ENCODE measurements around the gene COL6A2.
"Not testable (repeated sequence)": the region's sequence is repeated elsewhere in the genome, so short reads cannot be mapped to it uniquely, and the experiment has no call there.

Gene COL6A2

DNA sequence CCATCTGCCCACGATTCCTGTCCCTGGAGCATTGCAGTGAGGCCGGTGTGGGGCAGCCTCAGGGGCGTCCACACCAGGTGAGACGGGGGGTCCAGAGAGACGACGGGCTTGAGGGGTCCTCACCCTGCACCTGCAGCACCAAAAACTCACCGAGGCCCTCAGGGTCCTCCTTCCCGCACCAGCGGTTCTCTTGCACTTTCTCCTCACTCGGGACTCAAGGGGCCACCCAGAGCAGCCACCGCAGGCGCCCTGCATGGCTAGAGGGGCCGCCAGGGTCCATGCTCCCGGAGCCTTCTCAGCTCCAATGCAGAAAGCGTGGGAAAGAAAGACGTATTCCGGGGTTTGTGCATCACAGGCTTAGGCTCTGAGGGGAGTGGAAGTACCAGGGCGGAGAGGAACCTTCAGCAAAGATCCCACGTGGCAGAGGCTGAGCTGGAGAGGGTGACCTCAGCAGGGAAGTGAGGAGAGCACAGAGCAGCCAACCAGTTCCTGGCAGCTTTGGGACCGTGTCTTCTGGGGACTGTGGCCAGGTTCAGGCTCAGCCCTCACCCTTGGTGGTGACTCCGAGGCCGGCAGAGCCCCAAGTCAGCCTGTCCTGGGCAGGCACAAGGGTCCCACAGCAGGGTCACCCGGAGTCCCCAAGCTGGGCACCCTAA is 19.5 kb upstream of the COL6A2 start:
- in situ Hi-C loops (cut with HindIII; ENCODE audit: low sequenced_read_pairs): no loop called here

DNA sequence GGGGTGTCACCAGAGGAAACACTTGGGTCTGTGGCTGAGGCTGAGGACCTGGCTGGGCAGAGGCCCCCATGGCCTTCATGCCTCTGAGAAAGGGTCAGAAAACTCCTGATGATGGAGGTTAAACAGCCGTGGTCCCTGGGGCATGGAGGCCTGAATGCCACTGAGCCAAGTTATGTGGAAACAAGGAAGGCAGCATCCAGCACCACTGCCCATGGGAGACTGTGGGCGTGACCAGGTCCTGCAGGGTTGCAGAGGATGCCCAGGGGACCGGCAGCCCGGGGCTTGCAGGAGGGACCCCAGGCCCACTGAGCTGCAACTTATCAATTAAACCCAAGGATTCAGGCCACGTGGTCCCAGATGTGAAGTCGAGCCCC is 18.9 kb upstream of the COL6A2 start:
- in situ Hi-C loops (cut with HindIII; ENCODE audit: low sequenced_read_pairs): no loop called here

DNA sequence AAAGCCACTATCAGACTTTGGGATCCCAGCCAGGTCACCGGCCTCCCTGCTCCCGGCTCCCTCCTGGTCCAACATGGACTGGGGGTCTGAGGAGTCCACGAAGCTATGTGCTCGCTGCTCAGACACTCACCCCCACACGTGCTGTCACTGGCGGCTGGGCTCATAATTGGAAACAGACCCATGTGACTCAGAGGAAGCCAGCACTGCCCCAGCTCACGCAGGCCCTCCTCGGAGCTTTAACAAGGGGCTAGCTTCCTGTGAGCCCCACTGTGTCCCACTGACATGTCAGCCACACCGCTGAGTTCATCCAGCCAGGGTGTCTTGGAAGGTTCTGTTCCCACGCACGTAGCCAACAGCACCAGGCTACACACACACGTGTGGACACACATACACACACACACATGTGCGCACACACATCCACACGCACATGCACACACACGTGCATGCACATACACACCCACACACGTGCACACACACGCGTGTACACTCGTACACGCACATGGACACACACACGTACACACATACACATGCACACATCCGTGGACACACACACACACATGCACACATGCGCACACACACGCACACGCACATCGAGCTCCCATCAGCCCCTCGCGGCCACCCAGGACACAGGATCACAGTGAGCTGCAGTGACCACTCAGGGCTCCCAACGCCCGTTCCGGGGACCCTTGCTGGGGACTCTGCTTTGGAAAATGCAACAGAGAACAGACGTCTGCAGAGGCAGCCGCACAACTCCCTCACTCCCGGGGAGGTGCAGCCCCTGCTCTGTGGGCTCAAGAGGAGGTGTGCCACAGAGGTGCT is 18.4 kb upstream of the COL6A2 start:
- in situ Hi-C loops (cut with HindIII; ENCODE audit: low sequenced_read_pairs): no loop called here

DNA sequence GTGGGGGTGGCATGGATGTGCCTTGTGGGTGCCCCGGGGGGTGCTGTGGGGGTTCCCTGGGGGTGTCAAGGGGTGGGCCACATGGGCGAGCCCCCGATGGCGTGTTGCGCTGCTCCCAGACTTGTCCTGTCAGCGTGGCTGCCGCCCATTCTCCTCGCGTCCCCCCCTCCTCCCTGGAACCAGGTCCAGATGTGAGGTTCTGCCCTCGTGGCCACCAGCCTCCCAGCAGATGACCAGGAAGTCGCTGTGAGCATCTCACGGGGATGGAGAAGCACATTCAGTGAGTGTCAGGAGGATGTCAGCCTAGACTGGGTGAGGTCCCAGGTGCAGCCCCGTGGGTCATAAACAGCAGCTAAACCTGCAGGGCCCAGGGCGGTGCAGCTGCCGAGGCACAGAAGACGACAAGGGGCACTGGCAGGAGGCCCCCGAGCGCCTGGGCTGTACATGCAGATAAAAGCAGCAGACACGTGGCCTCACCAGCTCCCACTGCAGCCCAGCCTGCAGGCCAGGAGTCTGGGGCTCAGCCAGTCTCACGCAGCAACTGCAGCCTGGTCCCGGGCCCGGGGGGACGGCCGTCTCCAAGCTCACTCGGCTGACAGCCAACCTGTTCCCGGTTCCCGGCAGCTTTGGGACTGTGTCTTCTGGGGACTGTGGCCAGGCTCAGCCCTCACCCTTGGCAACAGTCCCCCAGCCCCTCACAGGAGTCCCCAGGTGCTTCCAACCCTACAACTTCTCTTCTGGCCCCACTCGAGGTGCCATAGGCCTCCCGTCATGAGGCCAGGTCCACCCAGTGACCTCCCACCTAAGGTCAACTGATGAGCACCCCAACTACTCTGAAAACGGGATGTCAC is 17.5 kb upstream of the COL6A2 start:
- in situ Hi-C loops (cut with HindIII; ENCODE audit: low sequenced_read_pairs): no loop called here

DNA sequence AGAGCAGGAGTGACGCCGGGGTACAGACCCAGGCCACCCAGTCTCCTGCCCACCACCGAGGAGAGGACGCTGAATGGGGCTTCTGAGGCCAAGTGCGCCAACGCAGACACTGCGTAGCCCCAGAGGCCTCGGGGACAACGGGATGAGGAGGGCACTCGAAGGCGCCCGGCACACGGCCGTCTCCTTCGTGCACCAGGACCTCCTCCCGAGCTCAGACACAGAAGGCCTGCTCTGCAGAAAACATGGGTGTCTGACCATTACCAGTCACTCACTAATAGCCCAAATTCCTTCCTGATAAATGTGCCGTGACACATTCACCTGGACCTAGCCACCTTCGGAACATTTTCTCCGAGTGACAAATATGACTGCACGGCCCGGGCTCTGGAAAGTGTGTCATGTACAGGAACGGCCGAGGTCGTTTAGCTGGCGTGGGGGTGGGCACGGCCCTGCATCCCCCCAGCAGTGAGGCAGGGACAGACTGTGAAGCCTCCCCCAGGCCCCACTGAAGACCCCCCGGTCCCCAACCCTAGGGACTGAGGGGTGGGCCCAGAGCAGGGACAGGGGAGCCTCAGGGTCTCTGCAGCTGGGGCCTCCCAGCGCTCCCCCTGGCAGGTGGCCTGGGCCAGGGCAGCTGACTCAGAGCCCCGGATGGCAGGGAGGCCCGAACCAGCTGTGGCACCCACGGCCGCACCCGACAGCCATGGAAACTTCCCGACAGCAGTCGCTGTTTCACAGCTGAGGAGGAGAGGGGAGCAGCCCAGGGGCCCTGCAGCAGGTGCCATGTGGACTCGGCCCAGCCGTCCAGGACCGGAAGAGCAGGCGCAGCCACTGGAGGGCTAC is 16.7 kb upstream of the COL6A2 start:
- in situ Hi-C loops (cut with HindIII; ENCODE audit: low sequenced_read_pairs): no loop called here

DNA sequence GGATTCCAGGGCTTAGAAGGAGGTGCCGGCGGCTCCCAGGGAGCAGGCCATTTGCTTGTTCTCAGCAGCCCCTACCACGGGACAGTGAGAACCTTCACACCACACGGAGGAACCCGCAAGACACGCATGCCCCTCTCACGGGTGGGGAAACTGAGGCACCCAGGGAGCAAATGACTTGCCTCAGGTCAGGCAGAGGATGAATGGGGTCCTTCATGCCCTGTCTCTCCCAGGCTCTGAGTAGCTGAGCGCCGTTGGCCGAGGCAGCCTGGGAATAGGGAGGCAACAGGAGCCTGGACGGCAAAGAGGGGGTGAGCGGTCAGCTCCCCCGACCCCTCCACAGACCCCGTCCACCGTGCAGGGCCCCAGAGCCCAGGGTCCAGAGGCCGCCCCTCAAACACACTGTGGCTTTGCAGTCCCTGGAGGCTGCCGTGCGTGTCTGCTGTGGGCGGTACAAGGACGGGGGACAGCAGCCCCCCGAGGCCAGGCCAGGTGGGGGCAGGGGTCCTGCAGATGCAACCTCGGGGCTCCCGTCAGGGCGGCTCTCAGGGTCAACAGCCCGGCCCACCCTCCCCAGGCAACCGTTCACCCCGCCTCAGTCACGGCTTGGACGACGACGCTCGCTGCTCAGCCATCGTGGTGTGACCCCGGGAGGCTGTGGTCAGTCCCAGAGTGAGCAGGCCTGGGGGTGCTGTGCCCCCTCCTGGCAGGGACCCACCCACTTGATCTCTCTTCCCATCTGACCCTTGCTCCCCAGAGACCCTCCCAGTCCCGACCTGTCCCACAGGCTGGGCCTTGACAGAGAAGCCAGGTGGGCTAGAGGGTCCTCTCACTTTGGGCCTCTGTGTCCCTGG is 15.8 kb upstream of the COL6A2 start:
- in situ Hi-C loops (cut with HindIII; ENCODE audit: low sequenced_read_pairs): no loop called here

DNA sequence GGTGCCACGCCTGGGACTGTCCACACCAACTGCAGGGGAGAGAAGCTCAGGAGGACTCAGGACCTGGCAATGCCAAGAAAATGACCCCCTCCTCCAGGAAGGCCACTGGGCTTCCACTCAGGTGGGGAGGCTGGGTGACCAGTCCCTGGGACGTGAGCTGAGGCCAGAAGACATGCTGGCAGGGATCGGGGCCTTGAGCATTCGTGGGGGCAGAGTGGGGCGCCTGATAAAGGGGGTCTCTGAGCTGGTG is 15.3 kb upstream of the COL6A2 start:
- in situ Hi-C loops (cut with HindIII; ENCODE audit: low sequenced_read_pairs): no loop called here

DNA sequence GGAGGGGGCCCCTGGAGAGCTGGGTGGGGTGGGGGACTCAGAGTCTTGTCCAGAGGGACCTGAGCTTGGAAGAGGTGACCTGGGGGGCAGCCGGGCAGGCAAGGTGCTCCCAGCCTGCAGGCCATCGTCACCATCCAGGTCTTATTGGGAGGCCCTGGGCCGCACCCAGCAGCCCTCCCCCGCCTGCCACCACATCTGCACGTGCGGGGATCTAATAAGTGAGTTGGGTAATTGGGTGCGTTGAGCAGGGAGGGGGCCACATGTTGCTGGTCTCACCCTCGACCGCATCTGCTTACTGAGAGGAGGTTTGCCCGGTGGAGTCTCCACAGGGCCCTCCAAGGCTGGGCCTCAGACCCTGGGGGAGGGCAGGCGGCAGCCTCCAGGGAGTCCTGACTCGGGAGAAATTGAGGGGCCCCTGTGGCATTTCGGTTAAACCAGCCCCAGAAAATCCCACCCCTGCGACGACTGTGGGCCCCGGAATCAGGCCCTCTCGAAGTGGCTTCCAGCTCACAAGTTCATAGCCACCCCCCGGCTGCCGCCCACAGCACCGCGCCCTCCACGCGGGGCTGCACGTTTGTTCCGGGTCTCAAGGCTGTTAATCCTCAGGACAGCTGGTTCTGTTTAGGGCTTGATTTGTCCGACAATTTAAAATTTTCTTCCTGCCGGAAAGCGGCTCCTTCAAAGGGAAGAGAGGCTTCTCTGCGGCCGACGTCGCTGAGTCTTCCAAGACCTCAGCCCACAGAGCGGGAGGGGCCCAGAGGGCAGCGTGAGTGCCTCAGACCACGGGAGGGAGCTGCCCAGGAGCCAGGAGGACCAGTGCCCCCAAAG is 14.7 kb upstream of the COL6A2 start:
- in situ Hi-C loops (cut with HindIII; ENCODE audit: low sequenced_read_pairs): no loop called here

DNA sequence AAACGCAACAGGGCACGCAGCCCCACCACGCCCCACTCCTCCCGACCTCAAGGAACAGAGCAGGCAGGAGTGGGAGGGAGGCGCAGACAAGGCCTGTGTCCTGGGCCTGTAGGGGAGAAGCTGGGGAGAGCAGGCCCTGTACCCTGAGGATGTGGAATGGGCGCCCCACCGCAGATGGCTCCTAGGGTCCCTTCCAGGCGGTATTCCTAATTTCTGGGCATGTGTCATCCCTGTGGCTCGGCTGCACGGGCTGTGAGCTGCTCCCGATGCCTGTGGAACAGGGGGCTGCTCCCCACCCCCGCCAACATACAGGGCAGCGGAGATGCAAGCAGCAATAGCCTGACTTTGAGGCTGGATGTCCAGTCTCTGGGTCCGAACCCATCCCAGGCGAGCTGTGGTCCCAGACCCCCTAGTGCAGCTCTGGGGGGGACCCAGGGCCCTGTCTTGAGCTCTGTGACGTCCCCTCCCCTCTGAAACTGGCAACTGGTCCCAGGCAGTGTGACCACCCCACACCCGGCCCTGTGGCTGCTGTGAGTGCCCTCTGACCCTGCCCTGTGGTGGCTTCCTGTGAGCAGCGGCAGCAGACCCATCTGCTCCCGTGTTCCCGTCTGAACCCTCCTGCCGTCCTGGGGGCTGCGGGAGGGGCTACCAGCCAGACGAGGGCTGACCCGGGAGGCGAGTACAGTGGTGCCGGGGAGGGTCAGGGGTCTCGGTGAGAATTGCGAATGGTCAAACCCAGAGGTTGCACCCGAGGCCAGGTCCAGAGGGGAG is 13.9 kb upstream of the COL6A2 start:
- in situ Hi-C loops (cut with HindIII; ENCODE audit: low sequenced_read_pairs): no loop called here

DNA sequence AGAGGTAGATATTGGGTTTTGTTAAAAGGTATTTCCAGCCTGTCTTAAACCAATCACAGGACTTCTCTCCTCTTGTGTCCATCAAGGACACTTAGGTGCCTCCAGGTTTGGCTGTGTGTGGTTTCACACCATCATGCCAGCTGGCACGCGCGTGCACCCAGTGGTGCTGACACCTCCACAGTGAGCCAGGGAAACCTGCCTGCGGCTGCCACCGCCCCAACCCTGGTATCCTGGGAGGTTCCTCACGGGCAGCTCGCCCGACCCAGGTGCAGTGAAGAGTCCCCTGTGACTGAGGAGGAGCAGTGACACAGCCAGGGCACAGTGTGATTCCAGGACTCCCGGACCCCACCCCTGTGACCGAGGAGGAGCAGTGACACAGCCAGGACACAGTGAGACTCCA is 13.2 kb upstream of the COL6A2 start:
- in situ Hi-C loops (cut with HindIII; ENCODE audit: low sequenced_read_pairs): no loop called here

DNA sequence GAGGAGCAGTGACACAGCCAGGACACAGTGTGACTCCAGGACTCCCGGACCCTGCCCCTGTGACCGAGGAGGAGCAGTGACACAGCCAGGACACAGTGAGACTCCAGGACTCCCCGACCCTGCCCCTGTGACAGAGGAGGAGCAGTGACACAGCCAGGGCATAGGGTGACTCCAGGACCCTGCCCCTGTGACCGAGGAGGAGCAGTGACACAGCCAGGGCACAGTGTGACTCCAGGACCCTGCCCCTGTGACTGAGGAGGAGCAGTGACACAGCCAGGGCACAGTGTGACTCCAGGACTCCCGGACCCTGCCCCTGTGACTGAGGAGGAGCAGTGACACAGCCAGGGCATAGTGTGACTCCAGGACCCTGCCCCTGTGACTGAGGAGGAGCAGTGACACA is 12.7 kb upstream of the COL6A2 start:
- in situ Hi-C loops (cut with HindIII; ENCODE audit: low sequenced_read_pairs): not testable (repeated sequence)

DNA sequence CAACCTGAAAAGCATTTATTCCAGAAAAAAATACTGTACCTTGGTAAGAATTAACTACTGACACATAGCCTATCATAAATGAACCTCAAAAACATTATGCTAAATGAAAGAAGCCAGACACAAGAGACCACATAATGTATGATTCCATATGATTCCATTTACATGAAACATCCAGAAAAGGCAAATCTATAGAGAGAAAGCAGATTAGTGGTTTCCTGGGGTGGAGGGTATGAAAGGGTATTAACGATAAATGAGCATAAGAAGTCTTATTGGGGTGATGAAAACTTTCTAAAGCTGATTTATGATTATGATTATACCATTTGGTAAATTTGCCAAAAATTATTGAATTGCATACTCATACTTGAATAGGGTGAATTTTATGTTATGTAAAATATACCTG is 10.3 kb upstream of the COL6A2 start:
- in situ Hi-C loops (cut with HindIII; ENCODE audit: low sequenced_read_pairs): no loop called here

DNA sequence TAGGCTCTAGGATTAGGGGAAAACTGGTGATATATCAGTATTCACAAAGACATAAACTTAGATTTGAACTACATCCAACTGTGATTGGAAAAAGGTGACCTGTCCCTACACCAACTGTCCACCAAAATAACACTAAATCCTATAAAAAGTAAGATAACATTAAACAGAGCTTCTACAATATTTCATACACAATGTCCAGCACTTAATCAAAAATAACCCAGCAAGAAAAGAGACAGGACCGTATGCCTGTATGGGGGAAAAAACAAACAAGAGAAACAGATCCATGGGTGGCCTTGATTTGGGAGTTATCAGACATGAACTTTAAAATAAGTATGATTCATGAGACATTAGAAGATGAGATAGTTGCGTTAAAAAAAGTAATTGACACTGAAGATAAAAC is 9.7 kb upstream of the COL6A2 start:
- in situ Hi-C loops (cut with HindIII; ENCODE audit: low sequenced_read_pairs): no loop called here

DNA sequence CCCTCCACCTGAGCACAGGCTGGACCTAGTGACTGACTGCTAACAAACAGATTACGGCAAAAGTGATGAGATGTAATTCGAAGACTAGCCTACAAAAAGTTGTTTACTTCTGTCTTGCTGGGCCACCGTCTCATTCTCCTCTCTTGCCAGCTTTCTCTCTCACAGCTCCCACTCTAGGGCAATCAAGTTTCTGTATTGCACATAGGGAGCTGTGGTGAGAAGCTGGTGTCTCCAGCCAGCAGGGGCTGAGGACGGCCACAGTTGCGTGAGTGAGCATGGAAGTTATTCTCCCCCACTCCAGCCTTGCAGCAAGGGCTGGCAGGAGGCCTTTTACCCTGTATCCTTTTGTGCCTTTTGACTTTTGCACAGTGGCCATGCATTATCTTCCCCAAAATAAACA is 8.6 kb upstream of the COL6A2 start:
- in situ Hi-C loops (cut with HindIII; ENCODE audit: low sequenced_read_pairs): no loop called here

DNA sequence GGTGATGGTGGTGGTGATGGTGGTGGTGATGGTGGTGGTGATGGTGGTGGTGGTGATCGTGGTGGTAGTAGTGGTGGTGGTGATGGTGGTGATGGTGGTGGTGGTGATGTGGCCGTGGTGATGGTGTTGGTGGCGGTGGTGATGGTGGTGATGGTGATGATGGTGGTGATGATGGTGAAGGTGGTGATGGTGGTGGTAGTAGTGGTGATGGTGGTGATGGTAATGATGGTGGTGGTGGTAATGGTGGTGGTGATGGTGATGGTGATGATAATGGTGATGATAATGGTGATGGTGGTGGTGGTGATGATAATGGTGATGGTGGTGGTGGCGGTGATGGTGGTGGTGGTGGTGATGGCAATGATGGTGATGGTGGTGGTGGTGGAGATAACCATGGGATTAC is 6.8 kb upstream of the COL6A2 start:
- in situ Hi-C loops (cut with HindIII; ENCODE audit: low sequenced_read_pairs): no loop called here

DNA sequence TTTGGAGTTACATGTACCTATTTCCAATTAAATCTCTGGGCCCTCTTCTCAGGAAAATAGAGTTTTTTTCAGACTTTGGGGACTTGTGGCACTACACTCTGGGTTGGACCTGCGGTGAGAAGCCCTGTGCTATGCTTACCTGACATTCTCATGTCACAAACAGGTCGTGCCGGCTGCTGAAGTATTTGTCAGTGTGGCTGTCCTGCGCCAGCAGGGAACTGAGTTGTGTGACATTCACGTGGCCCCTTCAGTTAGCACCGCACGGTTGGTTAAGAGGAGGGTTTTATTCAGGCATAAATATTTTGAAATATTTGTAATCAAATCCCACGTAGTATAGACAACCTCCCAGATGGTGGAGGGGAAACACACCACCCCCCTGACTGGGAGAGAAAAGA is 6.3 kb upstream of the COL6A2 start:
- in situ Hi-C loops (cut with HindIII; ENCODE audit: low sequenced_read_pairs): no loop called here

DNA sequence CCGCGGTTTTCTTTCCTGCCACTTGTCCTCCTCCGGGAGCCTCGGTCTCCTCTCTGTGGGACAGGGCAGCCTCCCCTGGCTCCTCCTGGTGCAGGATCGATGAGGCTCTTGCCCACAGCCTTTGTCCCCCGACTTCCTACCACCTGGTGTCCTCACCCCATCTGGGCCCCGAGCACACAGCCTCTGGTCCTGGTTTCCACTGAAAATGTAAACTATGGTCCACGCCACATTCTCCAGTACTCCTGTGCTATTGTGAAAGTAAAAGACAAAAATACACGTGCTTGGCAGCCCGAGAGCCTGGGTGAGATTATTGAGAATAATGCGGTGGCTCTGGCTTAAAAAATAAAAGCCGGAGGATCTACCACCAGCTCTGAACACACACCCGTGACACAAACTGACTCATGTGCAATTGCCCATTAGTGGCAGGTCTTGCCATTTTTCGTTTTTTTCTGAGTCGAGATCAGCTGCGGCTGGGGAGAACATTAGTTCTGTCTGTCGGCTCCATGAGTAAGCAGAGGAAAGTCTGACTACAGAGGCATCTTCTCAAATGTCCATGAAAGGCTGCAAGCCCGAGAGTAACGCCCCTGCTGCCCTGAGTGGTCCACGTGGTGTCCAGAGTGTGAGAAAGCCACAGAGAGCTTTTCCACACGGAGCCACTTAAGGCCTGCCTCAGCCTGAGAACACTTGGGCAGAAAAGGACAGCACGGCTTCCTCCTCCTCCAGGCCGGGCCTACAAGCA is 5.7 kb upstream of the COL6A2 start:
- in situ Hi-C loops (cut with HindIII; ENCODE audit: low sequenced_read_pairs): no loop called here

All from DLD1 (cell line).